ENCODE results near the gene GNA12. TPM values are rescaled to one million over a fixed set of nuclear protein-coding genes. Genes with fewer than 3 reads are reported as not detected.

GNA12 gene
- total and polyA plus RNA-seq, 9 of the 15 experiments (the other 6 are each of a cell fraction or from before 2014, with no cell fraction given), result 0.65 to 32.7 (median 9.6) TPM

DNA sequence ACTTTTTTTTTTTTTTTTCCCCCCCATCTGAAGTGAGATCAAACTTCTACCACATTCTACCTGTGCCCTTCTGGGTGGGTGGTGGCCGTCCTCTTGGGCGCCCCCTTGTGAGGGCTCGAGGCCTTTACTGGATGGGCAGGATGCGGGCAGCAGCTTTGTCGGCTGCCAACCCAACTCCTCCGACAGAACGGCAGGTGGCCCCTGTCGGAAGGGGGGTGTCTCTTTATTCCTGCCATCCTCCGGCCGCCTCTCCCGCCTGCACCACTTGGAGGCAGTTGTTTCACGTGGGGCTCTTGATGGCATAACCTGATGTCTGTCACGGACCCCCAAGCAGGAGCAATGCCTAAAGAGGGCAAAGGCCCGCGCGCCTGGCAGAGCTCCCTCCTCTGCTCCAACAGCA, 125.1 kb downstream of the GNA12 start (continued):
- TF ChIP-seq, protein P1, sequence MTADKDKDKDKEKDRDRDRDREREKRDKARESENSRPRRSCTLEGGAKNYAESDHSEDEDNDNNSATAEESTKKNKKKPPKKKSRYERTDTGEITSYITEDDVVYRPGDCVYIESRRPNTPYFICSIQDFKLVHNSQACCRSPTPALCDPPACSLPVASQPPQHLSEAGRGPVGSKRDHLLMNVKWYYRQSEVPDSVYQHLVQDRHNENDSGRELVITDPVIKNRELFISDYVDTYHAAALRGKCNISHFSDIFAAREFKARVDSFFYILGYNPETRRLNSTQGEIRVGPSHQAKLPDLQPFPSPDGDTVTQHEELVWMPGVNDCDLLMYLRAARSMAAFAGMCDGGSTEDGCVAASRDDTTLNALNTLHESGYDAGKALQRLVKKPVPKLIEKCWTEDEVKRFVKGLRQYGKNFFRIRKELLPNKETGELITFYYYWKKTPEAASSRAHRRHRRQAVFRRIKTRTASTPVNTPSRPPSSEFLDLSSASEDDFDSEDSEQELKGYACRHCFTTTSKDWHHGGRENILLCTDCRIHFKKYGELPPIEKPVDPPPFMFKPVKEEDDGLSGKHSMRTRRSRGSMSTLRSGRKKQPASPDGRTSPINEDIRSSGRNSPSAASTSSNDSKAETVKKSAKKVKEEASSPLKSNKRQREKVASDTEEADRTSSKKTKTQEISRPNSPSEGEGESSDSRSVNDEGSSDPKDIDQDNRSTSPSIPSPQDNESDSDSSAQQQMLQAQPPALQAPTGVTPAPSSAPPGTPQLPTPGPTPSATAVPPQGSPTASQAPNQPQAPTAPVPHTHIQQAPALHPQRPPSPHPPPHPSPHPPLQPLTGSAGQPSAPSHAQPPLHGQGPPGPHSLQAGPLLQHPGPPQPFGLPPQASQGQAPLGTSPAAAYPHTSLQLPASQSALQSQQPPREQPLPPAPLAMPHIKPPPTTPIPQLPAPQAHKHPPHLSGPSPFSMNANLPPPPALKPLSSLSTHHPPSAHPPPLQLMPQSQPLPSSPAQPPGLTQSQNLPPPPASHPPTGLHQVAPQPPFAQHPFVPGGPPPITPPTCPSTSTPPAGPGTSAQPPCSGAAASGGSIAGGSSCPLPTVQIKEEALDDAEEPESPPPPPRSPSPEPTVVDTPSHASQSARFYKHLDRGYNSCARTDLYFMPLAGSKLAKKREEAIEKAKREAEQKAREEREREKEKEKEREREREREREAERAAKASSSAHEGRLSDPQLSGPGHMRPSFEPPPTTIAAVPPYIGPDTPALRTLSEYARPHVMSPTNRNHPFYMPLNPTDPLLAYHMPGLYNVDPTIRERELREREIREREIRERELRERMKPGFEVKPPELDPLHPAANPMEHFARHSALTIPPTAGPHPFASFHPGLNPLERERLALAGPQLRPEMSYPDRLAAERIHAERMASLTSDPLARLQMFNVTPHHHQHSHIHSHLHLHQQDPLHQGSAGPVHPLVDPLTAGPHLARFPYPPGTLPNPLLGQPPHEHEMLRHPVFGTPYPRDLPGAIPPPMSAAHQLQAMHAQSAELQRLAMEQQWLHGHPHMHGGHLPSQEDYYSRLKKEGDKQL (CRISPR knock-in tag; IDR thresholded peaks at IDR 0.05; ENCODE audit: borderline replicate concordance), result no peak
- TF ChIP-seq BCOR (IDR thresholded peaks at IDR 0.05) (no peak), ZNF174 (CRISPR knock-in tag; IDR thresholded peaks at IDR 0.05) (no peak), KAT8 (IDR thresholded peaks at IDR 0.05; ENCODE audit: low read depth) (no peak), CEBPG (CRISPR knock-in tag; IDR thresholded peaks at IDR 0.05) (no peak), CEBPG (tag; conservative IDR thresholded peaks at IDR 0.05 in 1 of 2, IDR thresholded peaks at IDR 0.05 in 1 of 2) (no peak), ZBTB17 (CRISPR knock-in tag; IDR thresholded peaks at IDR 0.05) (no peak), SETDB1 (IDR thresholded peaks at IDR 0.05; ENCODE audit: low read length) (no peak)
- TF ChIP-seq, protein P2, sequence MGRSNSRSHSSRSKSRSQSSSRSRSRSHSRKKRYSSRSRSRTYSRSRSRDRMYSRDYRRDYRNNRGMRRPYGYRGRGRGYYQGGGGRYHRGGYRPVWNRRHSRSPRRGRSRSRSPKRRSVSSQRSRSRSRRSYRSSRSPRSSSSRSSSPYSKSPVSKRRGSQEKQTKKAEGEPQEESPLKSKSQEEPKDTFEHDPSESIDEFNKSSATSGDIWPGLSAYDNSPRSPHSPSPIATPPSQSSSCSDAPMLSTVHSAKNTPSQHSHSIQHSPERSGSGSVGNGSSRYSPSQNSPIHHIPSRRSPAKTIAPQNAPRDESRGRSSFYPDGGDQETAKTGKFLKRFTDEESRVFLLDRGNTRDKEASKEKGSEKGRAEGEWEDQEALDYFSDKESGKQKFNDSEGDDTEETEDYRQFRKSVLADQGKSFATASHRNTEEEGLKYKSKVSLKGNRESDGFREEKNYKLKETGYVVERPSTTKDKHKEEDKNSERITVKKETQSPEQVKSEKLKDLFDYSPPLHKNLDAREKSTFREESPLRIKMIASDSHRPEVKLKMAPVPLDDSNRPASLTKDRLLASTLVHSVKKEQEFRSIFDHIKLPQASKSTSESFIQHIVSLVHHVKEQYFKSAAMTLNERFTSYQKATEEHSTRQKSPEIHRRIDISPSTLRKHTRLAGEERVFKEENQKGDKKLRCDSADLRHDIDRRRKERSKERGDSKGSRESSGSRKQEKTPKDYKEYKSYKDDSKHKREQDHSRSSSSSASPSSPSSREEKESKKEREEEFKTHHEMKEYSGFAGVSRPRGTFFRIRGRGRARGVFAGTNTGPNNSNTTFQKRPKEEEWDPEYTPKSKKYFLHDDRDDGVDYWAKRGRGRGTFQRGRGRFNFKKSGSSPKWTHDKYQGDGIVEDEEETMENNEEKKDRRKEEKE (IDR thresholded peaks at IDR 0.05; ENCODE audit: borderline replicate concordance in 1 of 2, control insufficient read depth in 1 of 2, low read depth in 2 of 2, low read length in 1 of 2), result no peak
- TF ChIP-seq, protein P3, sequence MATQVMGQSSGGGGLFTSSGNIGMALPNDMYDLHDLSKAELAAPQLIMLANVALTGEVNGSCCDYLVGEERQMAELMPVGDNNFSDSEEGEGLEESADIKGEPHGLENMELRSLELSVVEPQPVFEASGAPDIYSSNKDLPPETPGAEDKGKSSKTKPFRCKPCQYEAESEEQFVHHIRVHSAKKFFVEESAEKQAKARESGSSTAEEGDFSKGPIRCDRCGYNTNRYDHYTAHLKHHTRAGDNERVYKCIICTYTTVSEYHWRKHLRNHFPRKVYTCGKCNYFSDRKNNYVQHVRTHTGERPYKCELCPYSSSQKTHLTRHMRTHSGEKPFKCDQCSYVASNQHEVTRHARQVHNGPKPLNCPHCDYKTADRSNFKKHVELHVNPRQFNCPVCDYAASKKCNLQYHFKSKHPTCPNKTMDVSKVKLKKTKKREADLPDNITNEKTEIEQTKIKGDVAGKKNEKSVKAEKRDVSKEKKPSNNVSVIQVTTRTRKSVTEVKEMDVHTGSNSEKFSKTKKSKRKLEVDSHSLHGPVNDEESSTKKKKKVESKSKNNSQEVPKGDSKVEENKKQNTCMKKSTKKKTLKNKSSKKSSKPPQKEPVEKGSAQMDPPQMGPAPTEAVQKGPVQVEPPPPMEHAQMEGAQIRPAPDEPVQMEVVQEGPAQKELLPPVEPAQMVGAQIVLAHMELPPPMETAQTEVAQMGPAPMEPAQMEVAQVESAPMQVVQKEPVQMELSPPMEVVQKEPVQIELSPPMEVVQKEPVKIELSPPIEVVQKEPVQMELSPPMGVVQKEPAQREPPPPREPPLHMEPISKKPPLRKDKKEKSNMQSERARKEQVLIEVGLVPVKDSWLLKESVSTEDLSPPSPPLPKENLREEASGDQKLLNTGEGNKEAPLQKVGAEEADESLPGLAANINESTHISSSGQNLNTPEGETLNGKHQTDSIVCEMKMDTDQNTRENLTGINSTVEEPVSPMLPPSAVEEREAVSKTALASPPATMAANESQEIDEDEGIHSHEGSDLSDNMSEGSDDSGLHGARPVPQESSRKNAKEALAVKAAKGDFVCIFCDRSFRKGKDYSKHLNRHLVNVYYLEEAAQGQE (IDR thresholded peaks at IDR 0.05; ENCODE audit: borderline replicate concordance), result peak; percentile 13; the same call in 1 of the 2 replicates
- TF ChIP-seq, protein P3 (CRISPR knock-in tag; IDR thresholded peaks at IDR 0.05; ENCODE audit: low read depth), result no peak

Measured in K562 (cell line).